ENCODE results near the gene SUPT6H. TPM values are rescaled to one million over a fixed set of nuclear protein-coding genes. Genes with fewer than 3 reads are reported as not detected.
"Not testable (repeated sequence)": the region's sequence is repeated elsewhere in the genome, so short reads cannot be mapped to it uniquely, and the experiment has no call there.

SUPT6H gene
- total and polyA plus RNA-seq, 2 donors: 42.1 to 47.2 TPM

GRCh38 chr17:28712032-28712704 lies 50.2 kb downstream of the SUPT6H start:
- peak overlapping the region; percentile 60 for H3K27ac ChIP-seq (ENCODE audit: low read depth)
- no peak for DNase-seq (ENCODE audit: extremely low spot score)
- 31% methylated on average over 34 of the region's 34 CpGs for WGBS
- peaks cover 2% of the 10 kb centered on the region for H3K4me1 ChIP-seq (ENCODE audit: insufficient read depth)
- H3K36me3 ChIP-seq (ENCODE audit: insufficient read depth): peaks cover 2% of the 10 kb centered on the region
- peak overlapping the region; percentile 51 for H3K4me3 ChIP-seq (ENCODE audit: low read depth, low read length)

- WGBS: 78% methylated on average over 7 of the region's 7 CpGs
- DNase-seq (ENCODE audit: extremely low spot score): no peak
- Histone ChIP-seq H3K27ac (ENCODE audit: low read depth) (no peak overlapping the region), H3K4me1 (ENCODE audit: insufficient read depth) (peaks cover 2% of the 10 kb centered on the region), H3K4me3 (ENCODE audit: low read depth, low read length) (no peak overlapping the region), H3K36me3 (ENCODE audit: insufficient read depth) (peaks cover 2% of the 10 kb centered on the region)
Observed at GRCh38 chr17:28712705-28713415, 50.9 kb downstream of the SUPT6H start.

GRCh38 chr17:28714281-28714680 lies 52.3 kb downstream of the SUPT6H start:
- 97% methylated on average over 3 of the region's 3 CpGs for WGBS
- H3K36me3 ChIP-seq (ENCODE audit: insufficient read depth): peaks cover 2% of the 10 kb centered on the region
- no peak for DNase-seq (ENCODE audit: extremely low spot score)
- H3K4me3 ChIP-seq (ENCODE audit: low read depth, low read length): no peak overlapping the region
- peaks cover 2% of the 10 kb centered on the region for H3K4me1 ChIP-seq (ENCODE audit: insufficient read depth)
- no peak overlapping the region for H3K27ac ChIP-seq (ENCODE audit: low read depth)

GRCh38 chr17:28715217-28715616 lies 53.2 kb downstream of the SUPT6H start:
- DNase-seq (ENCODE audit: extremely low spot score): no peak
- H3K4me3 ChIP-seq (ENCODE audit: low read depth, low read length): no peak overlapping the region
- 89% methylated on average over 2 of the region's 2 CpGs for WGBS
- peaks cover 2% of the 10 kb centered on the region for H3K36me3 ChIP-seq (ENCODE audit: insufficient read depth)
- no peak overlapping the region for H3K27ac ChIP-seq (ENCODE audit: low read depth)
- H3K4me1 ChIP-seq (ENCODE audit: insufficient read depth): peaks cover 2% of the 10 kb centered on the region

GRCh38 chr17:28716740-28717577 lies 55.0 kb downstream of the SUPT6H start:
- peaks cover 2% of the 10 kb centered on the region for H3K36me3 ChIP-seq (ENCODE audit: insufficient read depth)
- H3K4me1 ChIP-seq (ENCODE audit: insufficient read depth): peaks cover 2% of the 10 kb centered on the region
- WGBS: 9% methylated on average over 63 of the region's 63 CpGs
- no peak for DNase-seq (ENCODE audit: extremely low spot score)
- H3K27ac ChIP-seq (ENCODE audit: low read depth): peak overlapping the region; percentile 91
- H3K4me3 ChIP-seq (ENCODE audit: low read depth, low read length): peak overlapping the region; percentile 69

- peak within 1 kb of the TSS; percentile 69 for H3K4me3 ChIP-seq (ENCODE audit: low read depth, low read length)
- peaks cover 2% of the 10 kb centered on the region for H3K36me3 ChIP-seq (ENCODE audit: insufficient read depth)
- WGBS: 2% methylated on average over 60 of the region's 60 CpGs
- H3K4me1 ChIP-seq (ENCODE audit: insufficient read depth): peaks cover 2% of the 10 kb centered on the region
- H3K27ac ChIP-seq (ENCODE audit: low read depth): peak within 1 kb of the TSS; percentile 93
- peak; percentile 79 for DNase-seq (ENCODE audit: extremely low spot score)
Observed at GRCh38 chr17:28717578-28718332, 55.8 kb downstream of the SUPT6H start, which contains the start of gene RAB34. RAB34 (minus strand) TSS chr17:28717868; CDS start chr17:28717266, 602 bp downstream.

- no peak for DNase-seq (ENCODE audit: extremely low spot score)
- 24% methylated on average over 18 of the region's 18 CpGs for WGBS
- peaks cover 2% of the 10 kb centered on the region for H3K4me1 ChIP-seq (ENCODE audit: insufficient read depth)
- H3K27ac ChIP-seq (ENCODE audit: low read depth): peak overlapping the region; percentile 93
- peak overlapping the region; percentile 69 for H3K4me3 ChIP-seq (ENCODE audit: low read depth, low read length)
- H3K36me3 ChIP-seq (ENCODE audit: insufficient read depth): peaks cover 2% of the 10 kb centered on the region
Observed at GRCh38 chr17:28718333-28719020, 56.5 kb downstream of the SUPT6H start.

- H3K27ac ChIP-seq (ENCODE audit: low read depth): peak overlapping the region; percentile 93
- peaks cover 3% of the 10 kb centered on the region for H3K36me3 ChIP-seq (ENCODE audit: insufficient read depth)
- H3K4me3 ChIP-seq (ENCODE audit: low read depth, low read length): peak overlapping the region; percentile 8
- WGBS: 27% methylated on average over 18 of the region's 18 CpGs
- DNase-seq (ENCODE audit: extremely low spot score): no peak
- H3K4me1 ChIP-seq (ENCODE audit: insufficient read depth): peaks cover 2% of the 10 kb centered on the region
Observed at GRCh38 chr17:28719021-28719433, 57.0 kb downstream of the SUPT6H start.

- Histone ChIP-seq H3K27ac (ENCODE audit: low read depth) (peak overlapping the region; percentile 77), H3K36me3 (ENCODE audit: insufficient read depth) (peaks cover 2% of the 10 kb centered on the region), H3K4me1 (ENCODE audit: insufficient read depth) (peaks cover 2% of the 10 kb centered on the region), H3K4me3 (ENCODE audit: low read depth, low read length) (peak overlapping the region; percentile 69)
- no peak for DNase-seq (ENCODE audit: extremely low spot score)
- WGBS: 3% methylated on average over 28 of the region's 30 CpGs
Observed at GRCh38 chr17:28720247-28720996, 58.4 kb downstream of the SUPT6H start.

GRCh38 chr17:28720997-28721329 lies 59.0 kb downstream of the SUPT6H start:
- not testable (repeated sequence) for DNase-seq (ENCODE audit: extremely low spot score); H3K27ac ChIP-seq (ENCODE audit: low read depth); H3K4me1 ChIP-seq (ENCODE audit: insufficient read depth); H3K36me3 ChIP-seq (ENCODE audit: insufficient read depth)
- peak overlapping the region; percentile 69 for H3K4me3 ChIP-seq (ENCODE audit: low read depth, low read length)
- 32% methylated on average over 19 of the region's 19 CpGs for WGBS

GRCh38 chr17:28722417-28723158 lies 60.6 kb downstream of the SUPT6H start:
- WGBS: 72% methylated on average over 7 of the region's 7 CpGs
- H3K27ac ChIP-seq (ENCODE audit: low read depth): no peak overlapping the region
- H3K4me3 ChIP-seq (ENCODE audit: low read depth, low read length): no peak overlapping the region
- DNase-seq (ENCODE audit: extremely low spot score): no peak
- no peaks in the 10 kb centered on the region for H3K4me1 ChIP-seq (ENCODE audit: insufficient read depth)
- H3K36me3 ChIP-seq (ENCODE audit: insufficient read depth): peaks cover 2% of the 10 kb centered on the region
